ENCODE results near the gene RIPOR3.
"Not testable (repeated sequence)": the region's sequence is repeated elsewhere in the genome, so short reads cannot be mapped to it uniquely, and the experiment has no call there.

Gene RIPOR3

GRCh38 chr20:50632236-50632635 is 59.1 kb downstream of the RIPOR3 start:
- DNase-seq (ENCODE audit: low spot score) = no peak

DNA sequence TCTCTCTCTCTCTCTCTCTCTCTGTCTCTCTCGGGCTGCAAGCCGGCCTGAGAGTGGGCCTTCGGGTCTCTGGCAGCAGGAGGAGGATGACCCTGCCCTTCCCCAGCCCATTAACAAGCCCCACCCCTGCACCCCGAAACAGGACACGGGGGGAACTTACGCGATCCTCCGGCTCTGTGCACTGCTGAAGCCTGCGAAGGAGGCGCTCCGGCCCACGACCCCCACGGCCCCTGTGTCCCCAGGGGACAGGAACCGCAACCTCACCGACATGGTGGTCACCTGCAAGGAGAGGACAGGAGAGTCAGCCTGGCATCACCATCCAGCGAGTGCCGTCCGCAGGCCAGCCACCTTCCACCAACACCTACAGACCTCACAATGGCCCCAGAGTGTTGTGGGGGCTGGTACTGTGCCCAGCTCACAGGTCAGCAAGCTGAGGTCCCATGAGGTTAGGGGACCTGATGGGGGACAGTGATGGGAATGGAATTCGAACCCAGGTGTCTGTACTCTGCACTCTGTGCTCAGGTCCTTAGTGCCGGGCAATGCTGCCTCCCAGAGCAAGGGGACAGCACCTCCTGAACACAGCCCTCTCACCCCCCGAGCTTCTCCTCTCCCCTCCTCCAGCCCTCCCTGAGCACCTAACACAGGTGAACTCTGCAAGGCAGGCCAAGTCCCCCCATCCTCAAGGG is 60.6 kb downstream of the RIPOR3 start:
- no peak for DNase-seq (ENCODE audit: low spot score)

GRCh38 chr20:50629670-50630045 is 61.7 kb downstream of the RIPOR3 start:
- DNase-seq (ENCODE audit: low spot score) = no peak

- DNase-seq (ENCODE audit: low spot score) = no peak
Observed at GRCh38 chr20:50628853-50629669, 62.3 kb downstream of the RIPOR3 start.

DNA sequence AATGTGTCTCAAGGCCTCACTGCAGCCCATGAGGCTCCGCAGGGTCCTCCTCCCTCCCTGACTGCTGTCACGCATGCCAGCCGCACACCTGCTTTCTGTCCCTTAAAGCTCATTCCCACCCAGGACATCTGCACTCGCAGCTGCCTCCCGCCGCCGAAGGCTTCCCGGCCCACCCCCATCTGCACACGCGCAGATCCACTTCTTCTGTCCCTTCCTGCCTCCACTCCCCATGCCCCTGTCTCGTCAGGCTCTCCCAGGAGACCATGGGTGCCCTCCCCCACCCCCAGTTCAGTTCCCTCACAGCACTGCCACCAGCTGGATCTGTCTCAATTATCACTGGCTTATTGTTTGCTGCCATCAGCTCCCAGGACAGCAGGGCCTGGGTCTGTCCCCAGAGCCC is 63.0 kb downstream of the RIPOR3 start:
- DNase-seq (ENCODE audit: low spot score) = no peak

GRCh38 chr20:50627747-50628146 is 63.6 kb downstream of the RIPOR3 start:
- no peak for DNase-seq (ENCODE audit: low spot score)

DNA sequence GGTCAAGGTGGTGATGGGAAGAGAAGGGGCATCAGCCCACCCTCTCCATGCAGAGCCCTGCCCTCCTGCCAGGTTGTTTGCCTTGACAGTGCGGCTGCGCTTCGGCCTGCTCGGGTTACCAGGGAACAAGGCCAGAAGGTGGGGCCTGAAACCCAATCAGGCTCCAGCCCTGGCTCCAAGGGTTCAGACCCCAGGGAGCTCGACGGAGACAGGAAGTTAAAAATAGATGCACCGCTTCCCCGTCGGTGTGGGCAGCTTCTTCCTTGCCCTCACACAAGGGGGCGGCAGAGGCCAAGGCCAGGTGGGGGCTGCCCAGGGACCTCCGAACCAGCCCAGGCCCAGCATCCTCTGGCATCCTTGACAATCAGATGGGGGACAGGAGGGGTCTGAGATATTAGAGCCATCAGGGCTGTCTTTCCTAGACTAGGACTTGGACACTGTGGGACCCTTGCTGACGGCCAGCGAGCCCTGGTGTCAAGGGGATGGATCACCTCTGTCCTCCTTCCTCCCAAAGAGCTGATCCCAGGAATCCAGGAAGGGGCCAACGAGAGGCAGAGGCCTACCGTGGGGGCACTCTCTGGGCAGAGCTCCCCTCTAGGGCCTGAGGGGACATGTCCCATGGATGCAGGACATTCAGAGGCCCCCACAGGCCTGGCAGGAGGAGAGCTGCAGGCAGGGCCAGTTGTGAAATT is 65.2 kb downstream of the RIPOR3 start:
- DNase-seq (ENCODE audit: low spot score) = peak; percentile 57

DNA sequence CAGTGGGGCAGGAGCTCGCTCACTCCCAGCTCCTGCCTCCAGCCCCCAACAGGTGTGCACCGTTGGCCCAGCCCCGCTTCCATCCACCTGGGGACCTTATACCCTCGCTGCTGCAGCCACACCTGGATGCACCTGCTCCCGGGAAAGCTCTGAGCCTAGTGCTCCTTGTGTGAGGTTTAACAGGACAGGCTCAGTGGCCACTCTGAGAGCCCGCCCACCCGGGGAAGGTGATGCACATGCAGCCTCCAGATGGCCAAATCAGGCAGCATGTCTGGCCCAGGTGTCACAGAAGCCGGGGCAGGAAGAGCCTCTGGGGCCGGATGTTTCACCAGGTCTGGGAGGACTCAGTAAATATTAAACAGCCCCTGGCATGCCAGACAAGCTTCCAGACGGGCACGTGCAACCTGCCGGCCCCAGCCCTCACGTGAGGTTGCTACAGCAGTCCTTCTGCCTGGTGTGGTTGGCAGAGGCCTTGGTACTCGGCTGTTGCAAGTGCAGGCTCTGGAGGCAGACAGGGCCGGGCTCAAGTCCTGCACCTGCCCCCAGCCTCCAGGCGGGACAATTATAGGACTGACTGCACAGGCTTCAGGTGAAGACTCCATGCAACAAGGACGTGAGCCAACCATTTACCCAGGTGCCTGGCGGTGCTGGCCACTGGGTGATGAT is 66.9 kb downstream of the RIPOR3 start:
- DNase-seq (ENCODE audit: low spot score) = no peak

GRCh38 chr20:50621068-50621665 is 70.2 kb downstream of the RIPOR3 start:
- DNase-seq (ENCODE audit: low spot score) = no peak

DNA sequence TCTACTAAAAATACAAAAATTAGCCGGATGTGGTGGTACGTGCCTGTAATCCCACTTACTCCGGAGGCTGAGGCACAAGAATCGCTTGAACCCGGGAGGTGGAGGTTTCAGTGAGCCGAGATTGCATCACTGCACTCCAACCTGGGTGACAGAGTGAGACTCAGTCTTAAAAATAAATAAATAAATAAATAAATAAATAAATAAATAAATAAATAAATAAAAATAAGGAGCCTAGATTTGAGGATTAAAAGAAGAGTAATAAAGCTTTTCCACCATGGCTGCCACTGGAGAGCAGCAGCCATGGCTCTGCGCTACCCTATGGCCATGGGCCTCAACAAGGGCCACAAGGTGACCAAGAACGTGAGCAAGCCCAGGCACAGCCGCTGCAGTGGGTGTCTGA is 70.9 kb downstream of the RIPOR3 start:
- DNase-seq (ENCODE audit: low spot score) = not testable (repeated sequence)

GRCh38 chr20:50618537-50618936 is 72.8 kb downstream of the RIPOR3 start:
- DNase-seq (ENCODE audit: low spot score) = no peak

DNA sequence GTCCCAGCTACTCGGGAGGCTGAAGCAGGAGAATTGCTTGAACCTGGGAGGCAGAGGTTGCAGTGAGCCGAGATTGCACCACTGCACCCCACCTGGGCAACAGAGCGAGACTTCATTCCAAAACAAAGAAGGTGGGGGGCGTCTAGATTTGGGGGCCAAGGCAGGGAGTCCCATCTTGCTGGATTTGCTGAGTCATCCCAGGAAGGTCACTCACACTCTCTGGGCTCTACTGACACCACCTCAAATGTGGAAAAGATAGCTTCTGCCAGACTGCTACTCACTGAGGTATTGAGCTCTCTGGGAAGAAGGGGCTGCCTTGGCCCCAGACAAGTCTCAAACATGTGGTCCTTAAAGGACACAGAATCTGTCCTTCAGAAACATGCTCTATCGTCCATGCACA is 74.3 kb downstream of the RIPOR3 start:
- no peak for DNase-seq (ENCODE audit: low spot score)

- no peak for DNase-seq (ENCODE audit: low spot score)
Observed at GRCh38 chr20:50615407-50615806, 75.9 kb downstream of the RIPOR3 start.

DNA sequence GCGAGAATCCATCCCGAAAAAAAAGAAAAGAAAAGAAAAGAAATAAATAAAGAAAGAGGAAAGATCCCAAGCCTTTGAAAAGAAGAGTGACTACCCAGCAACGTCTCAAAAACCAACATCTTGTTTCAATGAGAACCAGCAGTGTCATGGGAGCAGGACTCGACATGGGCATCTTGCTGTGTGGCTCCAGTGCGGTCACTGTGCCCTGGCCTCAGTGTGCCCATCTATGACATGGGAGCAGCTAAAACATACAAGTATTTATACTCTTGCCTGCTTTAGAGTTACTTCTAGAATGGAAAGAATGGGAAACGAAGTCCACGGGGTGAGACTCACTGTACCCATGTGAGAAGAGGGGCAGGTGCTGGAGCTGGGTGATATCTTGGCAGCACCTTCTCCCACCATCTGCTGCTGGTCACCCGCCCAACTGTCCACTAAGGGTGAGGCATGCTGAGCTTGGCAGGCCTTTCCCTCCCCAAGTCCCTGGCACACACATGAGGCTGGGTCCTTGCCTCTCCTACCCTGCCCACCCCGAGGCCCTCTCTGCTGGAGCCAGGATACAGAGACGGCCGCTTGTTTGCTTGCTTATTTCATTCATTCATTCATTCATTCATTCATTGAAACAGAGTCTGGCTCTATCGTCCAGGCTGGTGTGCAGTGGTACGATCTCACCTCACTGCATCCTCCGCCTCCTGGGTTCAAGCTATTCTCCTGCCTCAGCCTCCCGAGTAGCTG is 77.7 kb downstream of the RIPOR3 start:
- DNase-seq (ENCODE audit: low spot score) = no peak

GRCh38 chr20:50611128-50611810 is 80.1 kb downstream of the RIPOR3 start:
- DNase-seq (ENCODE audit: low spot score) = no peak

GRCh38 chr20:50610212-50610718 is 81.1 kb downstream of the RIPOR3 start:
- DNase-seq (ENCODE audit: low spot score) = no peak

DNA sequence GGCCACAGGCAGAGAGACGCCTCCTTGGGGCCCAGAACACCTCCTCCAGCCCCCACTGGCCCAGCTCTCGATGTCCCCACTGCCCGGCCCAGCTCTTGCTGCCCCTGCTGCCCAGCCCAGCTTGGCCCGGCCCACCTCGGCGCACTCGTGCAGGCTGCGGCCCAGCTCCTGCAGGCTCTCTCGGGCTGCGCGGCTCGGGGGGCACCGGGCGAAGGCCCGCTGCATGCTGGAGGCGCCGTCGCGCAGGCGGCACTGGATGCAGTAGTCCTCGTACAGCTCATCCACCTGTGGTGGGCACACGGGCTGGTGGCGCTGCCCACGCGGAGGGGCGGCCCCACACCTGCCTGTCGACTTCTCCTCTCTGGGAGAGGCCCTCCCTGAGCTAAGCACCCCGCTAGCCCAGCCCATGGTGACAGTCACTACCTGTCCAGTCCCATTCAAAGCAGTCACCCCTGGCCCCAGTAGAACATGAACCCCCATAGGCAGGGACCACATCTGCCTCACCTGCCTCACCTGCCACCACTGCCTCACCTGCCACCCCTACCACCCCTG is 81.8 kb downstream of the RIPOR3 start:
- DNase-seq (ENCODE audit: low spot score) = no peak

GRCh38 chr20:50608750-50609104 is 82.6 kb downstream of the RIPOR3 start:
- no peak for DNase-seq (ENCODE audit: low spot score)

GRCh38 chr20:50607850-50608749 is 83.2 kb downstream of the RIPOR3 start:
- DNase-seq (ENCODE audit: low spot score) = no peak
